NCI-H1105 treated with DMSO at 0.1 percent for 48 hours (cell line): Measurements from ENCODE around the gene SLC17A8.
A peak's percentile ranks its signal among the peaks of the same experiment; 100 is the strongest.

Experiments
- DNase-seq: peaks from one replicate; lab custom pipeline; 2025; lab: John Stamatoyannopoulos, UW

The SLC17A8 gene

DNA sequence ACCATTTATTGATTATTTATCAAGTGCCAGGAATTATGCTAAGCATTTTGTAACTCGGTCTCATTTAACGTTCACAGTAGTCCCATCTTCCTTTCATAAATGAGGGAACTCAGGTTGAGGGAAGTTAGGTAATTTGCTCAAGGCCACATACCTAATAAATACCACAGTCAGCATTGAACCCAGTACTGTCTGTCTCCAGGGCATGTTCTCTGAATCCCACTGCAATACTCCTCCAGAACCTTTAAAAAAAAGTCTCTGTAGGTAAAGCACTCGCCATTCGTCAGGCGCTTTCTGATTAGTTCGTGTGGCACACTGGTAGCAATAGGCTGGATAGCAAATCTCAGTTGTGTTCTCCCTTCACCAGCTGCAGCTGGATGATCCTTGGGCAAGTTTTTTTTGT is 14.3 kb downstream of the SLC17A8 start:
- DNase-seq: no peak

DNA sequence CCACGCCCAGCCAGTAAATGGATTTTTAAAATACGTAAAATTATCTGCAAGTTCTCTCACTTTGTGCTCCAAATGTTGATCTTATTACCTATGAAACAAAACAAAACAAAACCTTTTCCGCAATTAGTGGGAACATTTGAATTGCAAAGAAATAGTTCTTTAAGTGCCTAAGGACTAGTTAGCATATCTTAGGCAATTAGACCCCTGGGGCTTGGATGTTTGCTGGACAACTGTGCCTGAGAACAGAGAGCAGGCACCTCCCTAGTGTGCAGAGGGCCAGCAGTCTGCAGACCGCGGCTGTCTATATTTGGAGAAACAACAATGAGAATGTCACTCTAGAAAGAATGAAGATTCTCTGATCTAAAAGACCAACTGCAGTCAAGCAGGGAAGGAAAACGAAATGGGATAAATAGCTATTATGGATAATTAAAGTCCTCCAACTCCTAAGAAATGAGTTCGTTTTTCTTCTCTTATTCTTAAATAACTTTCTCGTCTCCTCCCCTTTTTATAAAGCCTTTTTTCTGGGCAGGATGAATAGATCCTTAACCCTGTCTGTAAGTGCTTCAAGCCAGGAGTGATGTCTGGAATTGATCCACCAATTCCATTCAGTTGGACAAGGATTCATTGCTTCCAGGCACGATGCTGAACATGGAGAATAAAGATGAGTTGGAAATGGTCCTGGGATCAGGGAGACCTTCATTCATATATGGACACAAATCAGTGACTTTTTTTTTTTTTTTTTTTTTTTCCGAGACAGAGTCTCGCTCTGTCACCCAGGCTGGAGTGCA is 16.2 kb downstream of the SLC17A8 start:
- DNase-seq: no peak

DNA sequence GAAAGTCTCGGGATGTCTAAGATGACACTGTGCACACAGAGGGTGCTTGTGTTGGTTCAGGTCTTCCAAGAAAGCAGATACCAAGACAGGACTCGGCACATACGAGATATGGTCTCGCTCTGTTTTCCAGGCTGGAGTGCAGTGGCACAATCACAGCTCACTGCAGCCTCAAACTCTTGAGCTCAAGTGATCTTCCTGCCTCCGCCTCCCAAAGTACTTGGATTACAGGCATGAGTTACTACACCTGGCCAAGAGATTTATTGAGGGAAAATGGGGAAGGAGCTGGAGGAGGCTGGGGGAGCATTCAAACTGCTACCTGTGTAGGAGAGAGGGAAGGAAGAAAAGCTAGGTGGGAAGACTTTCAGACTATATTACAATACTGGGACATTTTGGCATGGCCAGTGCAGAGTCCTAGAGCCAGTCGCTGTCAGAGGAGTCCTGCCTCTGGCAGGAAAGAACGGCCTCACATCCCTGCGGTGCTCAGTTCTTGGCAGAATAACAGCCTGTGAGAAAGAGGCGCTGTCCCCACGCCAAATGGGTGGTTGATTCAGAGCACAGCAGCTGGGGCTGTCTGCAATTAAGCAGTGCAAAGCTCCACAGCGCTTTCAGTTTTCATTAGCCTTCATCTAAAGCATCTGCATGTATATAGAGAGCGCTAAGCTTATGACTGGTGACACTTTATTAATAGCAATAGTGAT is 18.3 kb downstream of the SLC17A8 start:
- peak; percentile 86 for DNase-seq

DNA sequence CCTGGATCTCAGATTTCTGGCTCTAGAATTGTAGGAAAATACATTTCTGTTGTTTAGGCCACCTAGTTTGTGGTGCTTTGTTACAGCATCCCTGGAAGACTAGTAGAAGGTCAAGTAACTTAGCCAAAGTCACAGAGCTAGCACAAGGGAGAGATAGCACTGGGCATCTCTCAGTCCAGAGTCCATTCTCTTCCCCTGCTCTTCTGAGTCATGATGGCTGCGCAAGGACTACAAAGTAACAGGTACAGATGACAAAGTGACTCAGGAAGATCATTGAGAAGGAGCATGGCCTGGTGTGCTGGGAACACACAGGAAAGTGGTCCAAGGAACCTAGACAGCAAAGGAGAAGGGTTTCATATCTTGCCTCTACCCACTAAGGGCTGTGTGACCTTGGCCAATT is 19.3 kb downstream of the SLC17A8 start:
- DNase-seq: no peak

DNA sequence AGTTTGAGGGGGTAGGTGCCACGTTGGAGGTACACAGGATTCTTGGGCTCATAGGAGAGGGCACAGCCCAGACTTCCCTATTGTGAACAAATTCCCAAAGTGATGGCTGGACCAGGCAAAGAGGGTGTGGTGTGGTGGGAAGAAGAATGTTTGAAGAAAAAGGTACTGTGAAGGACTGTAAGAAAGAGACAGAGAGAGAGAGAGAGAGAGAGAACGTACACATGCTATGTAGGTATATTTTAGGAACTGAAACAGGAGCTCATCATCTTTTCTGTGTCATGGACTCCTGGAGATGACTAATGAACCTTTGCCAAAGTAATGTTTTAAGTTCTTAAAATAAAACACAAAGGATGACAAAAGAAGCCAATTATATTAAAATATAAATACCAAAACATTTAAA is 24.5 kb downstream of the SLC17A8 start:
- no peak for DNase-seq

DNA sequence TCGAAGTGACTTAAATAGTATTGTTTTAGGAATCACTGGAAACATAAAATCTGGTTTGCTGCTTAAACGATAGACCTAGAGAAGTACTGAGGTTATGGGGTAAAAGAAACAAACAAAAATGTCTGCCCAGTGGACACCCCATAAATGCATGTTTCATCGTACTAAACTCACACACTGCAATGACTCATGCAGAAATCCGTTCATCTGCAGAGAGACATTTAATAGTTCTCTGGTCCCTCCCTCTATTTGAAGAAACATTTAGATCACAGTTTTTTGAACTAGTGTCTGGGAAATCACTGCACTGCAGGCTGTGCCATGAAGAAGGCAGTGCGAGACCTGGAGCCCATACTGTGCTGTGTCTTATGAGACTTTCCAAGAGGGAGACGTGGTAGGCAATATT is 25.5 kb downstream of the SLC17A8 start:
- DNase-seq: no peak

DNA sequence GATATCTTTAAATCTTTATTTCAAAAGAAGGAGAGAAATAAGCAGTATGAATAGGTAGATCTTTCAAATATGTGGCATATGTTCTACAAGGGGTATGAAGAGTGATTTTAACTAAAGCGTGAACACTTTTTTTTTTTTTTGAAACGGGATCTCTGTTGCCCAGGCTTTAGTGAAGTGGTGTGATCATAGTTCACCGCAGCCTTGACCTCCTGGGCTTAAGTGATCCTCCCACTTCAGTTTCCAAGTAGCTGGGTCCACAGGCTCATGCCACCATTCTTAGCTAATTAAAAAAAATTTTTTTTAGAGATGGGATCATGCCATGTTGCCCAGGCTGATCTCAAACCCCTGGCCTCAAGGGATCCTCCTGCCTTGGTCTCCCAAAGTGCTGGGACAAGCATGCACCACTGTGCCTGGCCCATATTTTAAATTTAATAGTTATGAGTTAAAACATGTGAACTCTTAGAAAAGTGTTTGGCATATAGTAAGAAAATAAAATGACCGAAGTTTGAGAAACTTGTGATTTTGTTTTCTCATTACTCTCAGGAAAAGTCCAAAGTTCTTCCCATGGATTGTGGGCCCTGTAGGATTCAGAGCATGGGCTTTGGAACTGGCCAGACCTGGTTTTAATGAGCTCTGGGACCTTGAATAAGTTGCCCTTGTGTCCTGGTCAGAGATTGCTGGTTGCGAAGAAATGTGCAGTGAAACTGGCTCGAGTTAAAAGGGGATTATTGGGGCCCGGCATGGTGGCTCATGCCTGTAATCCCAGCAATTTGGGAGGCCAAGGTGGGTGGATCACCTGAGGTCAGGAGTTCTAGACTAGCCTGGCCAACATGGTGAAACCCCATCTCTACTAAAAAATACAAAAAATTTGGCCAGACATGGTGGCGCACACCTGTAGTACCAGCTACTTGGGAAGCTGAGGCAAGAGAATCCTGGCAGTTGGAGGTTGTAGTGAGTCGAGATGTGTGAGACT is 27.0 kb downstream of the SLC17A8 start:
- no peak for DNase-seq

DNA sequence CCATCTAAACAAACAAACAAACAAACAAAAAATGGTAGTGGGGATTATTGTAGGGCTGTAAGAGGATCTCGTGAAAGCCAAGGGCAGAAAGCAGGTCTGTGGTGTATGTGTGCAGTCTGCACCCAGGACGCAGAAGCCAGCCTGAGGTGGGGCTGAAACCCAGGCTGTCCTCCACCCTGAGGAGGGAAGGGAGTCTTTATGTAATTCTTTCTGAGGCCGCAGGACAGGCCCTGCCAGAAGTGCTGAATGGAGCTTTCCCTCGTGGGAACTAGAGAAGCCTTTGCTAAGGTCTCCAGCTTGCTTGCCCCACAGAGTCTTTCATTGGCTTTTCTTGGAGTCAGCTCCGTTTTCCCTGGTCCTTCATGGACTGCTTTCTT is 27.7 kb downstream of the SLC17A8 start:
- no peak for DNase-seq

DNA sequence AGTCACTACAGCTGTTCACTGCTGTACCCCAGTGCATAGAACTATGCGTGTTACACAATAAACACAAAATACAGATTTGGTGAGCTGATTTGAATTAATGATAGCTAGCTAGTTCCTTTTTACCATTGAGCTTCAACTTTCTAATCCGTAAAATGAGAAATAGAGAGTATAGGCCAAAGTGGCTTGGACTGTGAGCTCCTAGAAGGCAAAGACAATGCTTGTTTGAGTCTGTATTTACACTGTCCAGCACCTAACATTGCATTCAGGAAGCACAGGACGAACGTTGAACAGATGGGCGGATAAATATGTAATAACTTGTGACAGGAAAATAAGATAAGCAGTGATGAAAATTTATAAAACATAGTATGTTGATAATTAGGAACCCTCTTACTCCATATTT is 31.5 kb downstream of the SLC17A8 start:
- no peak for DNase-seq

DNA sequence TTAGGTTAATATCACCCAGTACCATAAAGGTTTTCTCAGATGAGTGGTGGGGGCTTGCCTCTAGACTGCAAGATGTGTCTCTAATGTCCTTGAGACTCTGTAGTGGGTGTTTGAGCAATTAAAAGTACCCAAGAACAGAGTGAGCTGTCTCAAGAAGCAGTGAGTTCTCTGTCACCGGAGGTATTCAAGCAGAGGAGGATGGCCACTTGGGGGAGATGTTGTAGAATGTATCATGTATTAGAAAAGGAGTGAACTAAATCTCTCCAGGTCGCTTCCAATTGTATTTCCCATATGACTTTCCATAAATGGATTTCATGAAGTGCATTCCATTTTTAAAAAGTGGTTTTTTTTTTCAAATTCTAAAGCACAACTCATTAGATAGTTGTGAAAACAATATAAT is 35.0 kb downstream of the SLC17A8 start:
- DNase-seq: no peak

DNA sequence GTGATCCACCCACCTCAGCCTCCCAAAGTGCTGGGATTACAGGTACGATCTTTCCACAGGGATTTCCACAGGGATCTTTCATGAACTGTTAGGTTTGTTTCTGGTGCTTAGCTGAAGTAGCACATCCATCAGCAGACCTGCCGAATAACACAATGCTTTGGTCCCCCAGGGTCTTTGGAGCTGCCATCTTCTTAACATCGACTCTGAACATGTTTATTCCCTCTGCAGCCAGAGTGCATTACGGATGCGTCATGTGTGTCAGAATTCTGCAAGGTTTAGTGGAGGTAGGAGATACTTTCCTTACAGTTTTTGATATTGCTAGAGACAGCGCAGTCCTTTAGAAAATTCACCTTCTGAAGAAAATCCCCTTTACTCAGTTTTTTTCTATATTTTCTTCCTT is 36.3 kb downstream of the SLC17A8 start:
- no peak for DNase-seq

DNA sequence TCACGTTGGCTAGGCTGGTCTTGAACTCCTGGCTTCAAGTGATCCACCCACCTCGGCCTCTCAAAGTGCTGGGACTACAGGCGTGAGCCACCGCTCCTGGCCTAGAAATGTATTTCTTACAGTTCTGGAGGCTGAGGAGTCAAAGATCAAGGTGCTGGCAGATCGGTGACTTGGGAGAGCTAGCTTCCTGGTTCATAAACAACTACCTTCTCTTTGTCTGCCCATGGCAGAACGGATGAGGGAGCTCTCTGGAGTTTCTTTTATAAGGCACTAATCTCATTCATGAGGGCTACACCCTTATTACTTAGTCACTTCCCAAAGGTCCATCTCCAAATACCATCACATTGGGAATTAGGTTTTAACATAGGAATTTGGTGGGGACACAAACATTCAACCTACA is 38.9 kb downstream of the SLC17A8 start:
- DNase-seq: no peak

DNA sequence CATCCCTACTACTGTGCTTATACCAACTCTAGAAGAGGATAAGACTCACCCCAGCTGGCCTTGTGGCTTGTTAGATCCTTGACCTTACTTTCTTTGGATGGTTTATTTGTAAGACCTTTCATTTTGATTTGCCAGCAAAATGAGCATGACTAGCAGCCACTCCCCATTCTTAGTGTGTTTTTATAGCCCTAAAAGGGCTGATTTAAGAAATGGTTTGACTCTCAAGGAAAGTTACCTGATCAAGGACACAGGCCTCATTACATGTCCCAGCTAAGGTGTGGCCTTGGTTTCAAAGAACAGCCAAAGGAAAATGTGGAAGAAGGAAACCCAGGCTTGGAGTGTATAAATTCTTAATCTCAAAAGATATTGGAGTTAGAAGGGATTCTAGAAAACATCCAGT is 41.4 kb downstream of the SLC17A8 start:
- DNase-seq: no peak

DNA sequence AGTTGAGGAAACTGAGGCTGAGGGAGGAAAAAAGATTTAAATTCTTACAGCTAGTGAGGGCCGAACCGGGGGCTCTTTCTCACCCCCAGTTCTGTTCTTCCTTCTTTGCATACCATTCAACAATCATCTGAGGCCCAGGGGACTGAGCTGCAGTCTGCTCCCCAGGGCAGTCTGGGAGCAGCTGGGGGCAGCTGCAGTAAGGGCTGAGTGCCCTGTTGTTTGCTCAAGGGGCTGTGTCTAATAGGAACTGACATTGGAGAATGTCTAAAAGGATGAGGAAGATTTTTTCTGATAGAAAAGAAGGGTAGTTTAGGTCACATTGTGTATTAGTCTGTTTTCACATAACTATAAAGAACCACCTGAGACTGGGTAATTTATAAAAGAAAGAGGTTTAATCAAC is 42.2 kb downstream of the SLC17A8 start:
- no peak for DNase-seq

DNA sequence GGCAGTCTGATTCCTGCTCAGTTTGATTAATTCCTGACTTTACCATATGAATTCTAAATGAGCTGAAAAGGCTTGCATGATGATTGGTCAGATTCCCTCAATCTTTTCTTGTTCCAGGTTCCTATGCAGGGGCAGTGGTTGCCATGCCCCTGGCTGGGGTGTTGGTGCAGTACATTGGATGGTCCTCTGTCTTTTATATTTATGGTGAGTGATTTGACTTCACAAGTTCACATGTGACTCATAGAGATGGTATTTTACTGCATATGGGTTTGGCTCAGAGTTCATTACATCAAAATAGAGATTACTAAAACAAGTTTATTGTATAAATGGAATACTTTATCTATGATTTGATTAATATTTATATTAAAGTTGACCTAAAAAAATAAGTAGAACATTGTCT is 44.8 kb downstream of the SLC17A8 start:
- no peak for DNase-seq

DNA sequence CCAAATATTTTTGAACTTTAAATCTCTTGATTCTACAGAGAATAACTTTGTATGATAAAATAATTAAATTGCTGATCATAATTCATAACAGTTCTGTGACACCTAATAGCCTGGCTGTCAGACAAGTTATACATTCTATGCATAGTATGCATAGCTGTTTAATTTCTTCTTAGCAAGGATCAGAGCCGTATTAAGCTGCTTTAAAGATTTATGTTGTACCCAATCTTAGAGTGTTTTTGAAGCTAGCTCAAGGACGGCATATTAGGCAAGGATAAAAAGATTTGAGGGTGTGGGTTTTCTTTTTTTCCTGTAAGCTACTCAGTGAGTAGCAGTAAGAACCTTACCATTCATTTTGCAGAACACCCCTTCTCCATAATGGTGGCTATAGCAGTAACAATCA is 45.9 kb downstream of the SLC17A8 start:
- no peak for DNase-seq

DNA sequence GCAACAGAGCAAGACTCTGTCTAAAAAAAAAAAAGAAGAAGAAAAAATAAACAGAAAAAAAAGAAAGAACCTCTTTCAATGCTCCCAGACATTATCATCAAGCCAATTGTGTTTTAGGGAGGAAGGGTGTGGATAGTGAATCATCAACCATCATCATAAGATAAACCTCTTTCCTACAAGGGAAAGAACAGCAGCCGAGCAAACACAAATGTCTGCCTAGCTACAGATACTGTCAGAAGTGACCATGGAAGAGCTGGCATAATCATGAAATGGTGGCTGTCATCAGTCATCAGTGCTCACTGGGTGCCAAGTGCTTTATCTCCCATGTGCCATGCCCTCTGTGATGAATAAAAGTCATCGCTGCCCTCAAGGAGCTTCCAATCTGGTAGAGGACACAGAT is 46.6 kb downstream of the SLC17A8 start:
- DNase-seq: no peak

DNA sequence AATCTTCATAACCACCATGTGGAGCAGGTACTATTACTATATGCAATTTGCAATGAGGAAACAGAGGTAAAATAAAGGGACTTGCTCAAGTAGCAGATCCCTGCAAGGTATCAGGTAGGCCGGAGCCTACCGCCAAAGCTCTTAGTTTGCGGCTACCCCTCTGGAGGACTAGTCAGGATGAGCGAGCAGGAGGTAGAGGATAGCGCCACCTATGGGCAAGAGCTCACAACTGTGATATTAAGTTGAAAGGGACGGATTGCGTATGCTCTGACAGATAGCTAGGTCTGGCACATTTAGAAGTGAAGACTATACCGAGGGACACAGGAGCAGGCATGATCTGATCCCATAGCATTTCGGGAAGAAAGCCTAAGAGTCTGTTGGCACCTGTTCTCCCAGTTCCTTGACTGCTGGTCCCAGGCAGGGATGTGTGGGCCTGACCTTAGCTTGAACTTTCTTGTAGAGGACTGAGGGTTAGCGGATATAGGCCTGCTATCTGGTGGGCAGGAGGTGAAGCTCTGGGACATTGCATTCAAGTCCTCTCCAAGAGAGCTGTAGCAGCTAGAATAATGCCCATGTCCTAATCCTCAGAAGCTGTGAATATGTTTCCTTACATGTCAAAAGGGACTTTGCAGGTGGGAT is 48.0 kb downstream of the SLC17A8 start:
- DNase-seq: no peak

DNA sequence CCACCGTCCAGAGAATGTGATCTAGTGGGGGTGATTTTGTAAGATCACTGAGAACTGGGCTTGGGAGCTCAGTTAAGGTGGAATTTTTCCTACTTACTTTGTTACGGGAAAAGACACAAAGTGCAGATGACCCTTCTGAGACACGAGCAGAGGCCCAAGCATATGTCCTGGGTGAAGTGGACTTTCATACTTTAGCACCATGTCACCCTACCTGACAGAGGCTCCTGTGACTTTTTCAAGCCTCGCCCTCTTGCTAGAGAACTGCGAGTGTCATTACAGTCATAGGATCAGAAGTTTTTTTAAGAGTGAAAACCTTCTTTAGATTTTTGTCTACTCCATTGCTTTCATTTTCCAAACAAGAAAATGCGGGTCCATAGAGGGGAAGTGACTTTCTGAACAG is 56.1 kb downstream of the SLC17A8 start:
- no peak for DNase-seq

DNA sequence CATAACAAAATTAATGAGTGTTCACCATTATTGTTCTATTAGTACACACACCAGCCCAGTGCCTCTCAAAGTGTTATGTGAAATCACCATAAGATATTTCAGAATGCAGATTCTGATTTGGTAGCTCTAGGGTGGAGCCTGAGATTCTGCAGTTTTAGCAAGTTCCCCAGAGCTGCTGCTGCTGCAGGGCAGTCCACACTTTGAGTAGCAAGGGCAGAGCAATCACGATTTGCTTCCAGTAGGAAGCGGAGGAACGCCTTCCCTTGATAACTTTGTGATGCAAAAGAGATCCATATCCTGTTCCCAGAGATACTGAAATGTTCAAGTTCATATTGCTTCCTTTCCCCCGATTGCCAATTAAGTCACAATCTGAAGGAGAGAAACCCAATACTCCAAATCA is 57.9 kb downstream of the SLC17A8 start:
- no peak for DNase-seq

DNA sequence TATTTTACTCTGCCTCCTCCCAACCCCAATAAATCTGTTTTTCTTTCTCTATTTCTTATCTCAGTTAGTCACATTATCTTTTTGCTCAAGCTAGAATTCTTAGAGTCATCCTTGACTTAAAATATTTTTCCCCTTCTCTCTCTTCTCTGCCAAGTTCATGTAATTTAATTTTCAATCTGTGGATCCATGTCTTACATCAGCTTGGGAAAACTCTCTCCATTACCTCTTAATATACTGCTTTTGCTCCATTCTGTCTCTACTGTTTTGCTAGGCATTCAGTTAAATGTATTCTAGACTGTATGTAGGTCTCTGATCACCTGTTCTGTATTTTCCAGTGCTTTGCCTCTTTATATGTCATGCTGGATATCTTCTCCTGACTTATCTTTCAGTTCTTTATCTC is 65.8 kb downstream of the SLC17A8 start:
- no peak for DNase-seq

DNA sequence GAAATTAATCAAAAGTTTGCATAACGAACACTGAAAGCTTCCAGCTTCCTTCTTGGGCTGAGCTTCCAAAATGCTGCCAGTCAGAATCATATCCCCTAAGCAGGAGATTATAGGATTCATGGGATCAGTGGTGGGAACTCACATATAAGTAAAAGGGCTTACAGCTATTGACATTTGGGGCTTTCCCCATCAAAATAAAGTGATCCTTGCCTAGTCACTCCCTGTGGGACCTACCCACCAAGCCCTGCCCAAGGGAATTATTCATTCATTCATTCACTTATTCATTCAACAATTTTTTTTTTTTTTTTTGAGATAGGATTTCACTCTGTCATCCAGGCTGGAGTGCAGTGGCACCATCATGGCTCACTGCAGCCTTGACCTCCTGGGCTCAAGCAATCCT is 69.3 kb downstream of the SLC17A8 start:
- DNase-seq: peak; percentile 60
